ENCODE measurements around the gene TMEM187. TPM values are rescaled to one million over a fixed set of nuclear protein-coding genes. Genes with fewer than 3 reads are reported as not detected.

The TMEM187 gene
- total and polyA plus RNA-seq, 2 donors (not counting 3 experiments of a cell fraction or from before 2014, with no cell fraction given) = 2.6 to 15.7 TPM

- peak overlapping the region; percentile 19 for H3K9ac ChIP-seq (replicated peaks; ENCODE audit: extremely low read depth, insufficient read depth, low read length)
Measured at GRCh38 chrX:153969125-153969903, 3.2 kb upstream of the TMEM187 start.

More at GRCh38 chrX:153969125-153969903, 3.2 kb upstream of the TMEM187 start:
- ChIA-PET POLR2A (interaction anchor here (0.6 kb wide), 1 partner anchor 40 kb away, joined by 4 read pairs; no protein-coding TSS in a partner anchor), CTCF (interaction anchor here (1.8 to 1.9 kb wide), 2 partner anchors 22 to 44 kb away, joined by 4 to 6 read pairs; no protein-coding TSS in a partner anchor)
- DNase-seq (ENCODE audit: low read depth, low spot score) = no peak
- no peaks in the 10 kb centered on the region for H3K27me3 ChIP-seq (ENCODE audit: control insufficient read depth in 2 of 2, insufficient read depth in 2 of 2, low read length in 2 of 2)
- no peak overlapping the region for H3K27ac ChIP-seq (ENCODE audit: insufficient read depth, low read depth, low read length)
- TF ChIP-seq CTCF (IDR thresholded peaks at IDR 0.05; ENCODE audit: extremely low read depth in 1 of 2, insufficient read depth in 1 of 2, low read depth in 1 of 2, low read length in 2 of 2) = peak in 1 of 2 donors; percentile 20
- no peak for TF ChIP-seq EZH2 (IDR thresholded peaks at IDR 0.05; ENCODE audit: borderline replicate concordance, low read depth, low read length, severe bottlenecking)
- H2AFZ ChIP-seq (ENCODE audit: low read depth, low read length) = no peak overlapping the region
- peak; percentile 69 for FAIRE-seq
- intact Hi-C loops (cut with micrococcal nuclease) = loop anchor here (2.0 kb wide), 1 partner anchor 17 kb away; no protein-coding TSS in a partner anchor
- H3K4me3 ChIP-seq (replicated peaks in 1 of 3; ENCODE audit: insufficient read depth in 1 of 3, low read depth in 1 of 3, low read length in 3 of 3) = peak overlapping the region; percentile 68 to 76 (median 69)
- no peaks in the 10 kb centered on the region for H4K20me1 ChIP-seq (replicated peaks; ENCODE audit: control insufficient read depth, extremely low read depth, insufficient read depth, low read length)
- dilution Hi-C loops (cut with MboI; ENCODE audit: extremely low pct_ligation_motif_present, low sequenced_read_pairs) = no loop called here
- H3K9me1 ChIP-seq (replicated peaks; ENCODE audit: control insufficient read depth, extremely low read depth, insufficient read depth, low read length) = no peaks in the 10 kb centered on the region
- H3K79me2 ChIP-seq (ENCODE audit: control insufficient read depth, insufficient read depth, low read length) = peaks cover 70% of the 10 kb centered on the region
- peaks cover 40% of the 10 kb centered on the region for H3K4me1 ChIP-seq (ENCODE audit: control insufficient read depth, extremely low read depth, insufficient read depth, low read length)
- TSS peak; percentile 6 for BruUV-seq (replicated peaks)
- peak overlapping the region; percentile 70 for H3K4me2 ChIP-seq (ENCODE audit: insufficient read depth, low read length)
- H3K9me3 ChIP-seq (replicated peaks; ENCODE audit: control insufficient read depth, insufficient read depth, low read length) = no peaks in the 10 kb centered on the region
- no peaks in the 10 kb centered on the region for H3K36me3 ChIP-seq (ENCODE audit: control insufficient read depth in 2 of 2, extremely low read depth in 1 of 2, insufficient read depth in 2 of 2, low read length in 2 of 2)

All from endothelial cell of umbilical vein (primary cell).